KOPT-K1 (cell line): ENCODE measurements around the gene TMEM175.

ENCODE experiments used
- H3K27ac ChIP-seq: fragments of 200-600 bp; sonication (generic); 2 replicates; pipeline ENCODE4 v1.5.1; 2016; ENCODE audit warnings: antibody characterized with exemption, mild to moderate bottlenecking, low read depth, low read length; ENCODE audit not compliant: poor library complexity, severe bottlenecking
- H3K36me3 ChIP-seq: fragments of 200-600 bp; sonication (generic); 2 replicates; pipeline ENCODE4 v1.5.1; 2017; ENCODE audit warnings: antibody characterized with exemption, mild to moderate bottlenecking, low read length, moderate library complexity; ENCODE audit not compliant: insufficient read depth
- H3K9me3 ChIP-seq: fragments of 200-600 bp; sonication (generic); 2 replicates; pipeline ENCODE4 v1.5.1; 2017; ENCODE audit warnings: antibody characterized with exemption, low read length, mild to moderate bottlenecking; ENCODE audit not compliant: insufficient read depth, poor library complexity, severe bottlenecking

Gene TMEM175

DNA sequence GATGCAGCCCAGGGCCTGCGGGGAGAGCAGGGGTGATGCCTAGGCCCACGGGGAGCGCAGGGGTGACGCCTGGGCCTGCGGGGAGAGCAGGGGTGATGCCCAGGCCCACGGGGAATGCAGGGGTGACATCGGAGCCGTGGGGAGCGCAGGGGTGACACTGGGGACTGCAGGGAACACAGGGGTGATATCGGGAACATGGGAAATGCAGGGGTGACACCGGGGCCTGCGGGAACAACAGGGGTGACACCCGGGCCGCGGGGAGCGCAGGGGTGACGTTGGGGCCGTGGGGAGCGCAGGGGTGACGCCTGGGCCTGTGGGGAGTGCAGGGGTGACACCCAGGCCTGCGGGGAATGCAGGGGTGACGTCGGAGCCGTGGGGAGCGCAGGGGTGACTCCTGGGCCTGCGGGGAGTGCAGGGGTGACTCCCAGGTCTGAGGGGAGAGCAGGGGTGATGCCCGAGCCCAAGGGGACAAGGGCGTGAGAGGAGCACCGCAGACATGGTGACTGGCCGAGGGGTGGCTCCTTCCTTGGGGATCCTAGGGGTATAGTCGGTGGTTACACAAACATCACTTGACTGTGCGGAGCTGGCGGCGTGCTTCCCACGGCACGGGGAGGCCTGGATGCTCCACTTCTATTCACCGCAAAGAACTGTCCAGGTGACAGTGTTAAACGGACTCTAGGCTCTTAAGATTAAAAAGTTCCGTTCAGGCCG lies 38.1 kb upstream of the TMEM175 start:
- H3K27ac ChIP-seq, result no peak overlapping the region
- no peaks in the 10 kb centered on the region for H3K9me3 ChIP-seq
- H3K36me3 ChIP-seq, result peaks cover 89% of the 10 kb centered on the region

DNA sequence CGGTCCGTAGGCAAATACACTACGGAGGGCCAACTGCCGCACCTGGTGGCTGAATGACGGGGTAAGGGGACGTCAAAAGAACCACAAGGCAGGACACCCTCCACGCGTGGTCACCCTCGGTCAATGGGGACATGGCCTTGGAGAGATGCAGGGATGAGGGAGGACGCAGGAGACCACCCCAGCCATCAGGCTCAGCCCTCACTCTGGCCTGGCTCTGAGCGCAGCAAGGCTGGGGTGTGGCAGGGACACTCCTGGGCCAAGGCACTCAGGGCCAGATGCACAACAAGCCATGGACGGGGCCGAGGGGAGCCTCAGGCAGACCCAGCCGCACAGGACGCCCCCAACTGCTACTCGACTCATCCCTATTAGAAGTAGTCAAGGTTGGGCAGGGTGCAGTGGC lies 36.7 kb upstream of the TMEM175 start:
- Histone ChIP-seq H3K9me3 (no peaks in the 10 kb centered on the region), H3K36me3 (peaks cover 89% of the 10 kb centered on the region), H3K27ac (no peak overlapping the region)

DNA sequence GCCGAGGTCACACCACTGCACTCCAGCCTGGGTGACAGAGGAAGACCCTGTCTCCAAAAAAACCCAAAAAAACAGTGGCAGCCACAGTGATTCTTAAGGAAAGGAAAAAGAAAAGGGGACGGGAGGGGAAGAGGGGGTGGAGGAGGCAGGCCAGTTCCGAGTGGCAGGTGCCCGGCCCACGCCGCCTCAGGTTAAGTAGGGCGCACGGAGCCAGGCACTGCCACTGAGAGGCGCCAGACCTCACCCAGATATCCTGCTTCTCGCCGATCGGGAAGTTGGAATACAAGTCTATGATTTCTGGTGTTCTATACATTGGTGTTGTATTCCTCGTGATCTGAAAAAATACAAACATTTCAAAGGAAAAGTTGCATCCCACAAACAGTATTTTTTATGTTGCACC lies 36.0 kb upstream of the TMEM175 start:
- Histone ChIP-seq H3K9me3 (no peaks in the 10 kb centered on the region), H3K27ac (no peak overlapping the region), H3K36me3 (peaks cover 88% of the 10 kb centered on the region)

DNA sequence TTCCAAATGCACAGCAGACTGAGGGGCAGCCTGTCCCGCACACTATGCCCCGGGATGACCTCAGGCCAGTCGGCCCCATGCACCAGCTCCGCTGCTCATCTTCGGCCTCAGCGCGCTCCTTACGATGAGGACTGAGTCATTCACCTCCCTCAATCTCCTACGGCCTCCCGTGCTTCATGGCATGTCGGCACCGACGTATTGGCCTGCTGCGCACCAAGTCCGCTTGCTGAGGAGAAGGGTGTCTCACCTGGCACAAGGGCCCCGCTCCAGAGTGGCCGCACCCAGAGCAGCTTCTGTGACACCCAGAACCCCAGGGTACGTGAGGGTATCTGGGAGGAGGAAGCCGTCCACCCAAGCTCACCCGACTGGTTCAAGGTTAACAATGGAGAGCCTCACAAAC lies 35.6 kb upstream of the TMEM175 start:
- Histone ChIP-seq H3K36me3 (peaks cover 93% of the 10 kb centered on the region), H3K27ac (no peak overlapping the region), H3K9me3 (no peaks in the 10 kb centered on the region)

DNA sequence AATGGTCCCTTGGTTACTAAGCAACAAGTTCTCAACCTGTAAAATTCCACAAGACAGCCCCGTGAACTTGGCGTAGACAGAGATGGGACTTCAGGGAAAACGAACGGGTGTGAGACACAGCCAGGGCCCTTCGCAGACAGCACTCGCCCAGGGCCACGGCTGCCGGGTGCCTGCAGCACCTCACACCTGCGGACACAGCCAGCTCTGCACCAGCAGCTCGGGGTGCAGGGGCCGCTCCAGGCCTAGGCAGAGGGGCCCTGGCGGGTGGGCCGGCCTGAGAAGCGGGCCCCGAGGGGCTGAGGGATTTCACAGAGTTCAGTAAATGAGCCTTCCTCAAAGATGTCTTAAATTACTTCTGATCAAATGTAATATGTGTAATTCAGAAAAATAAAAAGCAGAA lies 34.1 kb upstream of the TMEM175 start:
- Histone ChIP-seq H3K9me3 (no peaks in the 10 kb centered on the region), H3K36me3 (peaks cover 93% of the 10 kb centered on the region), H3K27ac (no peak overlapping the region)

GRCh38 chr4:898869-899555 lies 33.2 kb upstream of the TMEM175 start:
- Histone ChIP-seq H3K27ac (no peak overlapping the region), H3K36me3 (peaks cover 93% of the 10 kb centered on the region), H3K9me3 (no peaks in the 10 kb centered on the region)

- H3K36me3 ChIP-seq, result peaks cover 89% of the 10 kb centered on the region
- no peaks in the 10 kb centered on the region for H3K9me3 ChIP-seq
- H3K27ac ChIP-seq, result no peak overlapping the region
Observed at GRCh38 chr4:899556-899906, 32.7 kb upstream of the TMEM175 start.

DNA sequence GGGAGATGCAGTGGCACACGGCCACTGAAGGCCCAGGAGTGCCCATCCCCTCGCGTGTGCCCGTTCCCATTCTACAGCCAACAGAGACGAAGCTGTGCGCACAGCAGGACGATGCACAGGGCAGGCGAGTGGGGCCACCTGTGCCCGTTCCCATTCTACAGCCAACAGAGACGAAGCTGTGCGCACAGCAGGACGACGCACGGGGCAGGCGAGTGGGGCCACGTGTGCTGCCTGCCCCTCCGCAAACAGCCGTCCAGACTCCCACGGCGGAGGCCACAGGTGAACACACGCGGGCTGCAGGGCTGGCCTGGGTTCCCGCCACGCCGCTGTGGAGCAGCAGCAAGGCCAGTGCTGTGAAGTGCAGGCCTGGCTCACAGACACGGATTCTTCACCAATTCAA lies 32.2 kb upstream of the TMEM175 start:
- no peak overlapping the region for H3K27ac ChIP-seq
- H3K9me3 ChIP-seq, result no peaks in the 10 kb centered on the region
- H3K36me3 ChIP-seq, result peaks cover 90% of the 10 kb centered on the region

- Histone ChIP-seq H3K9me3 (peaks cover 2% of the 10 kb centered on the region), H3K27ac (no peak overlapping the region), H3K36me3 (peaks cover 85% of the 10 kb centered on the region)
Observed at GRCh38 chr4:900721-901120, 31.5 kb upstream of the TMEM175 start.

GRCh38 chr4:901192-901910 lies 30.9 kb upstream of the TMEM175 start:
- peaks cover 82% of the 10 kb centered on the region for H3K36me3 ChIP-seq
- peaks cover 9% of the 10 kb centered on the region for H3K9me3 ChIP-seq
- H3K27ac ChIP-seq, result no peak overlapping the region

GRCh38 chr4:903066-904046 lies 28.9 kb upstream of the TMEM175 start:
- H3K36me3 ChIP-seq, result peaks cover 81% of the 10 kb centered on the region; the same call in 1 of the 2 replicates
- H3K9me3 ChIP-seq, result peaks cover 11% of the 10 kb centered on the region
- no peak overlapping the region for H3K27ac ChIP-seq

DNA sequence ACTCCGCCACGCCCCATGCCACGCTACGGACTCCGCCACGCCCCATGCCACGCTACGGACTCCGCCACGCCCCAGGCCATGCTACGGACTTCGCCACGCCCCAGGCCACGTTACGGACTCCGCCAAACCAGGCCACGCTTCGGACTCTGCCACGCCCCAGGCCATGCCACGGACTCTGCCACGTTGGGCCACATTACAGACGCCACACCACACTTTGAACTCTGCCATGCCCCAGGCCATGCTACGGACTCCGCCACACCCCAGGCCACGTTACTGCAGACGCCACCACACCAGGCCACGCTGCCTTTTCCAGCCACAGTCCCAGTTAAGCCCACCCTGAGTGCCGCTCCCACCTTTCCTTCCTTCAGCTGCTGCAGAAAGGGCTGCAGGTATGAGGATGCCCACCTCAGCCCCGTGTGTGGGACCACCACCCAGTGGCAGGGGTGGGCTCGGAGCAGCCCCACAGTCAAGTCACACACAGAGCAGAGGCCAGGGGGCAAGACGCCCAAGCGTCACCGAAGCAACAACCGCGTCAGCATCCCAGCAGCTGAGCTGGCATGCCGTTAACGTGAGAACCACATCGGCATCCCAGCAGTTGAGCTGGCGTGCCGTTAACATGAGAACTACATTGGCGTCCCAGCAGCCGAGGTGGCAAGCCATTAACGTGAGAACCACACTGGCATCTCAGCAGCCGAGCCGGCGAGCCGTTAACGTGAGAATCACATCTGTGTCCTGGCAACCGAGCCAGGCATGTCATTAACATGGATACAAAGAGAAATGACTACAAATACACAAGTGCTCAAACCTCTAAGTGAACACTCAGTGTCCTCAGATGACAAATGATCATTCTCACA lies 26.5 kb upstream of the TMEM175 start:
- peaks cover 82% of the 10 kb centered on the region for H3K36me3 ChIP-seq
- peaks cover 11% of the 10 kb centered on the region for H3K9me3 ChIP-seq
- no peak overlapping the region for H3K27ac ChIP-seq

DNA sequence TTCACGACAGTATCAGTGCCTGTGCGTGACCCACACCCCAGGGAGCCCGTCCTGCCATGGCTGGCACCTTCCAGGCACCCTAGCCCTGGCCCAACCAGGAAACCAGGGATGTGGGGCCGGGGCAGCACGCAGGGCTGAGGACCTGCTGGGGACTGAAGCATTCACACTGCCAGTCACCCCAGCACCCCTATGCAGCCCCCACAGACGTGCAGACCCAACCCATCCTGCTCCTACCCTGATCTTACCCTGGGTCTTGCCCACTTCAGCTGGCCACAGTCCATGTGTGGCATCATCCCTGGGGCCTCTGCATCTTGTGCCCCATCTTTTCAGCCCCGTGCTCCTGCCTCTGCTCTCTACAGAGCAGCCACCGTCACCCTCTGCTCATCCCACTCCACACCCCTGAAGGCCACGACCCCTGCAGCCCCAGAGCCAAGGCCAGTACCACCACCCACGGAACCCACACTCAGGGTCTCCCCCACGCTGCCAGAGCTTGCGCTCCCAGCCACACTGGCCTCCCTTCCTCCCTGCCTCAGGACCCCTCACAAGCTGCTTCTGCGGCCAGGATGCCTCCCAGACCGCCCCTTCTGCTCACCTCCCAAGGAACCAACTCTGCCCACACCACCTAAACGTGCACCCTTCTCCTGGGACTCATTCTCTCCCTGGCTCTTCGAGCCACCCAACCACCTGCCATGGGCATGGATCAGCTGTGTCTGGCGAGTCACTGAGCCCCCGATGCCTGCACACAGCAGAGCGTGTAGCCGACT lies 25.7 kb upstream of the TMEM175 start:
- peaks cover 82% of the 10 kb centered on the region for H3K36me3 ChIP-seq

More for the DNA sequence above, 25.7 kb upstream of the TMEM175 start:
- H3K9me3 ChIP-seq, result peaks cover 11% of the 10 kb centered on the region
- H3K27ac ChIP-seq, result no peak overlapping the region
